GM18507 (cell line): Measurements from ENCODE around the gene CRACR2B.

Experiments
- DNase-seq: peaks from one replicate; pipeline ENCODE4 v3.0.0; 2011; ENCODE audit warnings: low read depth; ENCODE audit not compliant: insufficient read length; ENCODE audit errors: extremely low spot score
- FAIRE-seq: peaks from 2 replicates; lab custom pipeline; 2011; peaks lifted over from hg19 to GRCh38; lab: Jason Lieb, UNC

The CRACR2B gene

DNA sequence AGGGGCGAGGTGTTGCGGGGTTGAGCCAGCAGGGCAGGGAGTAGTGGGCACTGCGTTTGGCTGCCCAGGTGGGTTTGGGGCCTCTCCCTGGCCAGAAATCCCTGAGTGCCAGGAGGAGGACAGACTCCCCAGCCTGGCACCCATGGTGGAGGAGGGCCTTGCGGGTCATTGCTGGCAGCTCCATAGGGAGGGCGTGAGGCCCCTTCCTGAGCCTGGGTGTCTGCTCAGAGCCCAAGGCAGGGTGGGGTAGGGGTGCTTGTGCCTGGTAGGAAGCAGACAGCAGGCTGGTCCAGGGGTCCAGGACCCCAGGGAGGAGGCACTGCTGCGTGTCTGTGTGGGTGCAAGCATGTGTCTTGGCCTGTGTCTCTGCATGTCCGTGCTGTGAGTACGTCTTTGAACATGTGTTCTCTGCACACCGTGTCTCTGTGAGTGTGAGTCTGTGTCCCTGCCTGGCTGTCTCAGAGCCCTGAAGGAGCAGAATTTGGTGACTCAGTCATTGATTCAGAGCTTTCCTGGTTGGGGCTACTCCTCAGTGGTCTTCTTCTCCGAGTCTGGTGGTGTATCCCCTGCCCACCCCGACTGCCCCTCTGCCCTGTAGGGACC is 18.9 kb downstream of the CRACR2B start:
- DNase-seq, result no peak
- FAIRE-seq, result no peak

DNA sequence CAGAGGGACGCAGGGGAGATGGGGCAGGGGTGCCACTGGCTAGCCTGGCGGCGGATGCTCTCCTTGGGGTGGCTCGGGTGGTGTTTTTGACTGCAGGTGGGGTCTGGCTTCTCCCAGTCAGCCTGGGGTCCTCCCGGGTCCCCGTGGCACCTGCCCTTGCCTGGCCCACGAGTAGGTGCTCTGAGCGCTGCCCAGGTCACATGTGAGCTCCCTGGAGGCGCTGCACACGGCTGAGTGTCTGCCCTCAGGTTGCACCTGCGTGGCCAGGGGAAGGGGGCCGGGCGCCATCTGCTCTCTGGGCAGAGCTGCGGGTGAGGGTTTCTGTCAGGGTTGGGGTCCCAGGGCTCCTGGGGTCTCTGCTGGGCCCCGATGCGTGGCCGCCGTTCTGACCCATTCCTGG is 20.2 kb downstream of the CRACR2B start:
- DNase-seq (no peak), FAIRE-seq (no peak)

- FAIRE-seq, result peak; percentile 56
Measured at GRCh38 chr11:848380-848931, 20.7 kb downstream of the CRACR2B start.

GRCh38 chr11:849104-849824 is 21.5 kb downstream of the CRACR2B start:
- DNase-seq (no peak), FAIRE-seq (no peak)

More at GRCh38 chr11:848380-848931, 20.7 kb downstream of the CRACR2B start:
- DNase-seq, result peak; percentile 63

GRCh38 chr11:849951-850774 is 22.4 kb downstream of the CRACR2B start:
- FAIRE-seq (no peak), DNase-seq (no peak)

DNA sequence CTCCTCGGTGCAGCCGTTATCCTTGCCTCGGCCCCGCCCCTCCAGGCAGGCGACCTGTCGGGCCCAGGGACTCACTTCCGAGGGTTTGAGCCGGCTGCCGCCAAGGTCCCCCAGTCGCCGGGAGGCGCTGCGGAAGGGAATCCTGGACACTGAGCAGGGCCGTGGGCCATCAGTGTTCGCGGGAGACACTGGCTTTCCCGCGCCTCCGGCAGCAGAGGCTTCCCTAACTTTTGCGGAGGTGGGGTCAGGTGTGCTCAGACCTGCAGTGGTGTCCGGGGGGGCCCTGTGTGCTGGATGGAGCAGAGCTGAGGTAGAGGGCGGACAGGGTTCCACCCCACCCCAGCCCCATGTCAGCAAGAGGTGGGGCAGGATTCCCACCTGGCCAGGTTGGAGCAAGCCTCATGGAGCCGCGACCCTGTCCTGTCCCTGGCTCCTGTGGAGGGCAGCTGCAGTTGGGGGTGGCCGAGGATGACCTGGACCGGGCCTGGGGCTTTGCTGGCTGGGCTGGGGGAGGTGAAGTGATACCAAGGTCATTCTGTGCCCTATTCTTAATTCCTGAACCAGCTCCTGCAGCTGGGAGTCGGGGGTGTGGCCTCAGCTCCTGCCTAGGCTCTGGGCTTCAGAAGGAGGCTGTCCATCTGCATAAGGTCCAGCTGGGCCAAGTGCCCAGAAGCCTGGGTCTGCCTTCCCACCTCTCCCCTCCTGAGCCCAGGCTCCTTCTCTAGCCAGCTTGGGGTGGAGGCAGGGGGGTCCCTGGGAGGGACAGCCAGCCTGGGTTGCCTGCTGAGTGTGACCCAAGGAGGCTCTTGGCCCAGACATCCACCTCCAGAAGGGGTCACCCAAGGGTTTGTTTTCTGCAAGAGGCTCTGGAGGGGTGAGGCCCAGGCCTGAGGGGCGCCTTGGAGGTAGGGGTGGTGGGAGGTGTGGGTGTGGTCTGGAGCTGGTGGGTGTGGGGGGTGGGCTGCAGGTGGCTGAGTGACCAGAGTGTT is 23.4 kb downstream of the CRACR2B start:
- FAIRE-seq, result no peak
- DNase-seq, result no peak

DNA sequence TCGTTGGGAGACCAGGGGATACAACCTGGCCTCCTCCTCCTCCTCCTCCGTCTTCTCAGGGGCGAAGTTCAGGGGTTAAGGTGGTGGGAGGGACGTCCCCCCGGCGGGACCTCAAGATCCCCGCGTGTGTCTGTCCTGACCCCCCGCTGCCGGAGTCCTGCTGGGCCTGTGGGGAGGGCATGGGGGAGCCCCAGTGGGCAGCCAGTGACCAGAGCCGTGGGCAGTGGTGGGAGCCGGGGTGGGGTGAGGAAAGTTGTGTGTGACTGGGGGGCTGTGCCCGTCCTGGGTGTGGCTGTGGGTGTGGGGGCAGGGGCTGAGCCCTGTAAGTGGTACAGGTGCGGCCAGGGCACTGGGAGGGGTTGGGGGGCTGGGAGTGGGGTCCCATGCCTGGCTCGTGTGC is 25.0 kb downstream of the CRACR2B start:
- FAIRE-seq (no peak), DNase-seq (no peak)

DNA sequence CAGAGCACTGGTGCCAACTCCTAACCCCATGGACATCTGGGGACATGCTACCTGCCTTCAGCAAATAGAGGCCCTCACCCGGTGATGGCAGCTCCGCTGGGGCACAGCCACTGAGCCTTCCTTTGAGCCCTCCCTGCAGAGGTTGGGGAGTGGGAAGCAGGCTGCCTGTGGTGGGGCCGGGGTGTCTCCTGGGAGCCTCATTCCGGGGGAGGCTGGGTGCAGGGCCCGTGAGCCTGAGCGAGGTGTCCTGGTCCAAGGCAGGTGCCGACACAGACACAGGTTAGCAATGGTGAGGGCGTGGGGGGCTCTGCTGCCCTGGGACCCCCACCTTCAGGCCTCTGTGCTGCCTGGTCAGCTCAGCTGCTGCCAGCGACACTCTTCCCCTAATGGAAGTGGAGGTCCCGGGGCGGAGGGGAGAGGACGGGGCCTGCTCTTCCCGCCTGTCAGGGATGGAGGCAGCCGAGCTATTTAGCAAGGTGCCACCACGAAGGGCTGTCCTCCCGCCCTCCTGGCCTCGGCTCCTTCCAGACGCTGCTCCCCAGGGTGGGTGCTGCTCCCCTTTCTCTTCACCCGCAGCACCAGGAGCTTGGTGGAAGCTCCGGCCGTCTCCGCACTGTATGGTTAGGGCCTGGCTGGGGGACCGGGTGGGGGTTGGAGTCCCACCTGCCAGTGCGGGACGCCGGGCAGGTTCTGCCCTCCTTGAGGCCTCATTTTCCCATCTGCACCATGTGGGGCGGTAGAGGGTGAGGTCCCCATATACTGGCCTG is 26.1 kb downstream of the CRACR2B start:
- no peak for FAIRE-seq
- no peak for DNase-seq

DNA sequence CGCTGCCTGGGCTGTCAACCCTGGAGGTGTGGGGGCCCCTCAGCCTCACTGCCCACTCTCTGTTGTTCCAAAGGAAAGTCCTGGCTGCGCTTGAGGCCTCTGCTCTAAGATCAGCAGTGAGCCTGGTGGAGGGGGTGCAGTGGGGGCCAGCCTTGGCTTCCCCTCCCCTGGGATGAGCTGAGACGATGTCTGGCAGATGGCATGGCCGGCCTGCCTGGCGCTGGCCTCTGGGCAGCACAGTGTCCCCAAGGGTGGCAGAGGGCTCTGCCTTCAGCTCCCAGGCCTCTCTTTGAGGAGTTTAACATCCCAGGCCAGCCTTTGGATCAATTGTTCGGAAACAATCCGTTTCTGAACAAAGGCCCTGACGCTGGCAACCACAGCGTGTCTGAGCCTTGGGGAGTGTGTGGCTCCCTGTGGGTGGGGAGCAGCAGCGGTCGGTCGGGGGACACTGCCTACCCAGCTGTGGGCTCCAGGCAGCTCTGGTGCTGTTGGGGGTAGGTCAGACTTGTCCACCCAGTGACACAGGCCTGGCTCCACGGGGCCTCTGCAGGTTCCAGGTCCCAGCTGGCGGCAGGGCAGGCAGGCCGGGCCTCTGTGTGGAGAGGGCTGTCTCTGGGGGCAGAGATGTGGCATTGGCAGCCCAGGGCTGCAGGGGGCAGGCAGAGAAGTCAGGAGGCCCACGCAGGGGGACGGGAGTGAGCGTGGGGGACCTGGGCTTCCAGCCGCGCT is 27.0 kb downstream of the CRACR2B start:
- FAIRE-seq (no peak), DNase-seq (no peak)

GRCh38 chr11:855330-855674 is 27.6 kb downstream of the CRACR2B start:
- no peak for FAIRE-seq
- no peak for DNase-seq

DNA sequence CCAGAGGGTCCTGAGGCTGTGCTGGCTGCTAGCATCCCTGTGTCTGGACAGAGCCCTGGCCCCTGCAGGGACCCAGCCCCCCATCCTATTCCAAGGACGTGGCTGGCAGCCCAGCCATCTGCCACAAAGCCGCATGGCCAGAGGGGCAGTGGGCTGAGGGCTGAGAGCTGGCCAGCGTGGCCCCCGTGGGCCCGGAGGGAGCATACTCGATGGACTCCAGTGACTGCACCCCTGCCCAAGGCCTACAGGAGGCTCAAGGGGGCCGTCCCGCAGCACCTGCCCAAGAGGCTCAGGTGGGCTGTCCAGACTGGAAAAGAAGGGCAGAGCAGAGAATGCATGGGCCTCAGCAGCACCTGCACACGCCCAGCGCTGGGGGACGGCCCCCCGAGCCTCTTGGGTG is 28.1 kb downstream of the CRACR2B start:
- DNase-seq, result no peak
- no peak for FAIRE-seq

DNA sequence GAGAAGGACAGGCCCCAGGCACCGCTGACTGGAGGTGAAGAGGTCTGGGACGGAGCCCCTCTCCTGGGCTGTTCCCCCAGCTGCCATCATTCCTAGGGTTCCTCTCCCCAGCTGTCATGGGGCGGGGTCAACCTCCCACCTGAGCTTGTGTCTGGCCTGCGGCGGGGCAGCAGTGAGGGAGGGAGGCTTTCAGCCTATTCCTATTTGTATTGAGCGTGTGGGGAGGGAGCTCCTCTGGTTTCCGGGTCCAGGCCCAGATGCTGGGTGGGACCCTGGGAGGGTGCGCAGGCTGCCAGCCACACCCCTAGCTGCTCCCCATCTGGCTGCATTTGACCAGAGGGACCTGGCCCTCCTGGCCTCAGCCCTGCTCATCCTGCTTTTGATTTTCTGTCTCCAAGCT is 28.7 kb downstream of the CRACR2B start:
- no peak for FAIRE-seq
- no peak for DNase-seq

DNA sequence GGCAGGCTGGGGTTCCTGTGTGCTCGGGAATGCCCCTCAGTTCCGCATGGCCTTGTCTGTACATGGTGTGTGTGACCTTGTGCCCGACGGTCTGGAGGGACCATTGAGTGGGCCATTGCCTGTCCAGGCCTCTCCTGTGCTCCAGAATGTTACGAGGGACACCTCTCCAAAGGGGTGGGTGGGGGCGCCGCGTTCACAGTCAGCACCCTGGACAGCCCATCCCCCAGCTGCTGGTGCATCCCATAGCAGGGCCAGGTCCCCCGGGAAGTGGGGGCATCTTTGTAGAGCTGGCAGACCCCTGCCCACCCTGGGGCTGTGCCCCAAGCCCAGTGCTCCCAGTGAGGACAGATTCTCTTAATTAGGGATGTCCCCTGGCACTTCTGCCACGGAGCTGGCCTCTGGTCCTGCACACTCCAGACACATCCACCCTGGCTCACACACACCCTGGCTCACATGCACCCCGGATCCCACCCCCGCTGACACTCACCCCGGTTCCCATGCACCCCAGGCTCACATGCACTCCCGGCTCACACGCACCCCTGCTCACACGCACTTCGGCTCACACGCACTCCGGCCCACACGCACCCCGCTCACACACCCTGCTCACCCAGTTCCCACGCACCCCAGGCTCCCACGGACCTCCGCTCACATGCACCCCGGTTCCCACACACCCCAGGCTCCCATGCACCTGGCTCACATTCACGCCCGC is 30.5 kb downstream of the CRACR2B start:
- DNase-seq (no peak), FAIRE-seq (no peak)

- no peak for DNase-seq
- FAIRE-seq, result no peak
Measured at GRCh38 chr11:858762-859339, 31.1 kb downstream of the CRACR2B start.

- no peak for DNase-seq
- no peak for FAIRE-seq
Measured at GRCh38 chr11:859394-860131, 31.8 kb downstream of the CRACR2B start.
